ENCODE results near the gene DMRT1. TPM values are rescaled to one million over a fixed set of nuclear protein-coding genes. Genes with fewer than 3 reads are reported as not detected.

DMRT1 gene
- total RNA-seq (ENCODE audit: unreplicated experiment) = not detected
- long read RNA-seq = 0 reads

DNA sequence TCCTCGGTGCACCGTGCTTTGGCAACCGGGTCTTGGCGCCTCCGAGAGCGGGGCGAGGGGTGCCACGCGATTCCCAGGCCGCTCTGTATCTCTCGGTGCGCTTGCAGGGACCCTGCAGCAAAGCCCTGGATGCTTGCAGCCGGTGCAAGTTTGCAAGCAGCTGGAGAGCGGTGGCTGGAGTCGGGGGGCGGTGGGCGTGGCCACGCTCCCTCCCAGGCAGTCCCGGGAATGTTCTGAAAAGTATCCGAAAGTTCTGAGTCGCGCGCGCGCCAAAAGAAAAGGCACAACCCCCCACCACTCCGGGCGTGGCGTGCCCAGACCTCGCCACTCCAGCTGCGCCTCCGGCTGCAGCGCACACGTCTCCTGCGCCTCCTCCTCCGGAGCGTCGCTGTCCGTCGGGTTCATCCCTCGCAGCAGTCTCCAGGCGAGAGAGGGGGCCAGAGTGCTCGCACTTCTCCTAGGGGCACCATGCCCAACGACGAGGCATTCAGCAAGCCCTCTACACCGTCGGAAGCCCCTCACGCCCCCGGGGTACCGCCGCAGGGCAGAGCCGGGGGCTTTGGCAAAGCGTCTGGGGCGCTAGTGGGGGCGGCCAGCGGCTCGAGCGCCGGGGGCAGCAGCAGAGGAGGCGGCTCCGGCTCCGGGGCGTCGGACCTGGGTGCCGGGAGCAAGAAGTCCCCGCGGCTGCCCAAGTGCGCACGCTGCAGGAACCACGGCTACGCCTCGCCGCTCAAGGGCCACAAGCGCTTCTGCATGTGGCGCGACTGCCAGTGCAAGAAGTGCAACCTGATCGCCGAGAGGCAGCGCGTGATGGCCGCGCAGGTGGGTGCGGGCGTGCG is at the start of gene DMRT1:
TSS of gene DMRT1 (plus strand) at position 327 of the 839 bp plus-strand sequence. CDS start at position 469, 142 bp downstream.
- TF ChIP-seq, protein P1, sequence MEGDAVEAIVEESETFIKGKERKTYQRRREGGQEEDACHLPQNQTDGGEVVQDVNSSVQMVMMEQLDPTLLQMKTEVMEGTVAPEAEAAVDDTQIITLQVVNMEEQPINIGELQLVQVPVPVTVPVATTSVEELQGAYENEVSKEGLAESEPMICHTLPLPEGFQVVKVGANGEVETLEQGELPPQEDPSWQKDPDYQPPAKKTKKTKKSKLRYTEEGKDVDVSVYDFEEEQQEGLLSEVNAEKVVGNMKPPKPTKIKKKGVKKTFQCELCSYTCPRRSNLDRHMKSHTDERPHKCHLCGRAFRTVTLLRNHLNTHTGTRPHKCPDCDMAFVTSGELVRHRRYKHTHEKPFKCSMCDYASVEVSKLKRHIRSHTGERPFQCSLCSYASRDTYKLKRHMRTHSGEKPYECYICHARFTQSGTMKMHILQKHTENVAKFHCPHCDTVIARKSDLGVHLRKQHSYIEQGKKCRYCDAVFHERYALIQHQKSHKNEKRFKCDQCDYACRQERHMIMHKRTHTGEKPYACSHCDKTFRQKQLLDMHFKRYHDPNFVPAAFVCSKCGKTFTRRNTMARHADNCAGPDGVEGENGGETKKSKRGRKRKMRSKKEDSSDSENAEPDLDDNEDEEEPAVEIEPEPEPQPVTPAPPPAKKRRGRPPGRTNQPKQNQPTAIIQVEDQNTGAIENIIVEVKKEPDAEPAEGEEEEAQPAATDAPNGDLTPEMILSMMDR (IDR thresholded peaks at IDR 0.05; ENCODE audit: unreplicated experiment) = no peak
- Mint-ChIP-seq H3K27ac (ENCODE audit: unreplicated experiment) (no peak within 1 kb of the TSS), H3K4me3 (ENCODE audit: unreplicated experiment) (no peak within 1 kb of the TSS), H3K4me1 (ENCODE audit: unreplicated experiment) (peaks cover 5% of the 10 kb centered on the region), H3K27me3 (ENCODE audit: unreplicated experiment) (peaks cover 12% of the 10 kb centered on the region), H3K36me3 (ENCODE audit: low read depth, unreplicated experiment) (no peaks in the 10 kb centered on the region), H3K9me3 (ENCODE audit: unreplicated experiment) (no peaks in the 10 kb centered on the region)
- peak; percentile 8 for DNase-seq (ENCODE audit: low spot score)

DNA sequence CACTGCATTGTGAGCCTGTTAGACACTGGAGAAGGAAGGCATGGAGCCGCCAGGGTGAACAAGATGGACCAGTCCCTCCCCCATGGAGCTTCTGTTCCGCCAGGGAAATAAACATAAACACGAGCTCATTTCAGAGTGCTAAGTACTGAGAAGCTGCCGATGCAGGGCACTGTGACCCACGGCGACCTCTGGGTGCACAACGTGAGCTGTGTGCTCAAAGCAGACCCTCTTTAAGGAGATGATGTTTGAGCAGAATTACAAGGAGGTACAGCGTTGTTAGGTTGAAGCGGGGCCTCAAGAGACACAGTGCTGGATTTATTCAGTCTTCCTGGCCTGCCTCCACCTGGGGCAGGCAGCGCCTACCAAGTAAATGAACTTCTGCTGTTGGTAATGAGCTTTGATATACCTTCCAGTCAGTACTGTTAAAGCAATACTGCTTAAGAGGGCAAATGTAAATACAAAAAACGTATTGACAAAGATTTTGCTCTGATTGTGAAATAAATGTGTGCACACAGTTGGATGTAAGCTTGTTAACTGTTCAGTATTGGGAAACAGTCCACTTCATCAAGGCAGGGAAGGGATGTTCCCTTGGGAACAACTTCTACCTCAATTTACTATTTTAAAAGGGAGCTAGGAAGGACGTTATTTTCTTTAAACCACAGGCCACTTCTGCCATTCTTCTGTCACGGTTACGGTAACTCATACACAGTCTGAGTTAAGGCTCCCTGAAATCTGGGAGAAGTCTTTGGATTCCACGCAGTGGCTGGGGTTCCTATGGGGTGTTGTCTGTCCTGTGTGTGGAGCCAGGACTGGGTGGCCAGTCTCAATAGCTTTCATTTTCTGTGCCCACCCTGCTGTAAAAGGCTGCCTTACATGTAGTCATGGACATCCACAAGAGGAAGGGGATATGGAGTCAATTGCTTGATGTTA is 48.9 kb upstream of the DMRT1 start:
- DNase-seq (ENCODE audit: low spot score) = no peak
- H3K27me3 Mint-ChIP-seq (ENCODE audit: unreplicated experiment) = no peaks in the 10 kb centered on the region
- no peaks in the 10 kb centered on the region for H3K36me3 Mint-ChIP-seq (ENCODE audit: low read depth, unreplicated experiment)
- TF ChIP-seq, protein P1 (IDR thresholded peaks at IDR 0.05; ENCODE audit: unreplicated experiment) = no peak
- H3K9me3 Mint-ChIP-seq (ENCODE audit: unreplicated experiment) = no peaks in the 10 kb centered on the region
- H3K27ac Mint-ChIP-seq (ENCODE audit: unreplicated experiment) = no peak overlapping the region
- H3K4me3 Mint-ChIP-seq (ENCODE audit: unreplicated experiment) = no peak overlapping the region
- H3K4me1 Mint-ChIP-seq (ENCODE audit: unreplicated experiment) = no peaks in the 10 kb centered on the region

DNA sequence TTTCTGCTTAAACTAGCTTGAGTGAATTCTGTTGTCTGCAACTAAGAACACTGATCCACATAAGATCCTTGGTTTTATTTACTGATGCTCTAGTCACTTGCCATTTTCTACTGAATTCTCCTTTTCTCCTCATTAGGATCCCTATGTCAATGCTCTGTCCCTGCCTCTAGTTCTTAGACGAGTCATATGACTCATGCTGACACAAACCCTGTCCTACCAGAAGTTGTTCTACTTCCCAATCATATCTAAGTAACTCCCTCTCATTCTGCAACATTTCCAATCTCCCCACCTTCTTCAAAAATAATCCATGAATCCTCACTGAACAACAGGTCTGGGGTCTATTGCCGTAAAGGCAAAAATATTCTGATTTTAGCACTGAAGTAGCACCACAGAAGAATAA is 47.1 kb upstream of the DMRT1 start:
- no peaks in the 10 kb centered on the region for H3K9me3 Mint-ChIP-seq (ENCODE audit: unreplicated experiment)
- no peak overlapping the region for H3K27ac Mint-ChIP-seq (ENCODE audit: unreplicated experiment)
- no peak for DNase-seq (ENCODE audit: low spot score)
- no peaks in the 10 kb centered on the region for H3K36me3 Mint-ChIP-seq (ENCODE audit: low read depth, unreplicated experiment)
- TF ChIP-seq, protein P1 (IDR thresholded peaks at IDR 0.05; ENCODE audit: unreplicated experiment) = no peak
- H3K27me3 Mint-ChIP-seq (ENCODE audit: unreplicated experiment) = no peaks in the 10 kb centered on the region
- H3K4me3 Mint-ChIP-seq (ENCODE audit: unreplicated experiment) = no peak overlapping the region
- no peaks in the 10 kb centered on the region for H3K4me1 Mint-ChIP-seq (ENCODE audit: unreplicated experiment)

DNA sequence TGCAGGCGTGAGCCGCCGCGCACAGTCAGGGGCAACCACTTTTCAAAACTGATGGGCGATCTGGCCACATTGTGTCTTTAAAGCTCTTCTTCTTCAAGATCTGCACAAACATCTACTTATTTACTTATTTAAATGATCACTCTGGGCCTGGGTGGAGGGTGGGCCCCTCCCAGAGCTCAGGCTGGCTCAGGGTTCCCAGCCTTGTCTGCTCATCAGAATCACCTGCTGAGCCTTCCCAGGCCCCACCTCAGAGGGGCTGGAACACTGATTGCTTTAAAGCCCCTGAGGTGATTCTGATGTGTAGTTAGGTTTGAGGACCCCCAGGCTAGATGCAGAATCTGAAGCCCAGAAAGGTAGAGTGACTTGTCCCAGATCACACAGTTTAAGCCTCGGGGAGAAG is 45.6 kb upstream of the DMRT1 start:
- no peaks in the 10 kb centered on the region for H3K9me3 Mint-ChIP-seq (ENCODE audit: unreplicated experiment)
- TF ChIP-seq, protein P1 (IDR thresholded peaks at IDR 0.05; ENCODE audit: unreplicated experiment) = no peak
- no peaks in the 10 kb centered on the region for H3K27me3 Mint-ChIP-seq (ENCODE audit: unreplicated experiment)
- no peak for DNase-seq (ENCODE audit: low spot score)
- no peak overlapping the region for H3K4me3 Mint-ChIP-seq (ENCODE audit: unreplicated experiment)
- no peak overlapping the region for H3K27ac Mint-ChIP-seq (ENCODE audit: unreplicated experiment)
- no peaks in the 10 kb centered on the region for H3K36me3 Mint-ChIP-seq (ENCODE audit: low read depth, unreplicated experiment)
- H3K4me1 Mint-ChIP-seq (ENCODE audit: unreplicated experiment) = peaks cover 5% of the 10 kb centered on the region
